ENCODE results near the gene CNIH3.

DNA sequence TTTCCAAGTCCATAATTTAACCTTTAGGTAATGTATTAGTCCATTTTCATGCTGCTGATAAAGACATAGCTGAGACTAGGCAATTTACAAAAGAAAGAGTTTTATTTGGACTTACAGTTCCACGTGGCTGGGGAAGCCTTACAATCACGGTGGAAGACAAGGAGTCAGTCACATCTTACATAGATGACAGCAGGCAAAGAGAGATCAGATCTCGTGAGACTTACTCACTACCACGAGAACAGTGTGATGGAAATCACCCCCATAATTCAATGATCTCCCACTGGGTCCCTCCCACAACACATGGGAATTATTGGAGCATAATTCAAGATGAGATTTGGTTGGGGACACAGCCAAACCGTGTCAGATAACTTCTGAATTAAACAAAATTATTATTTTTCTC is 44.0 kb downstream of the CNIH3 start:
- TF ChIP-seq FOSL1 (IDR thresholded peaks at IDR 0.05; ENCODE audit: low read depth) (no peak), ZNF274 (IDR thresholded peaks at IDR 0.05; ENCODE audit: low read depth, low read length) (no peak), CTCF (IDR thresholded peaks at IDR 0.05 in 2 of 3, conservative IDR thresholded peaks at IDR 0.05 in 1 of 3; ENCODE audit: borderline replicate concordance in 1 of 3, insufficient read depth in 1 of 3, low read depth in 2 of 3, low read length in 2 of 3) (no peak), EZH2 (IDR thresholded peaks at IDR 0.05) (no peak), POLR2AphosphoS5 (IDR thresholded peaks at IDR 0.05; ENCODE audit: low read depth, low read length) (no peak), YY1 (IDR thresholded peaks at IDR 0.05; ENCODE audit: extremely low read depth, insufficient replicate concordance, low read depth, low read length) (no peak)

Measured in HCT116 (cell line).